GM12878 (cell line): ENCODE results near the gene DNAJA2. TPM values are rescaled to one million over a fixed set of nuclear protein-coding genes. Genes with fewer than 3 reads are reported as not detected.

ENCODE experiments used
- ATAC-seq: fragments of 200-7000 bp; cut with Tn5 transposase; 3 replicates; pipeline ENCODE4 v1.9.1; 2020; ENCODE audit warnings: mild to moderate bottlenecking, moderate library complexity
- BruUV-seq: library from RNA; stranded (reverse); fragments of 400-500 nt; replicated peaks from 2 replicates; lab custom pipeline; 2021; lab: Mats Ljungman, UMichigan
- CTCF ChIA-PET: fragments of 300-600 bp; sonication (Branson Sonifier 250); formaldehyde crosslinking; extraction: SDS; loops from one replicate; lab custom pipeline; 2021; ENCODE audit warnings: inconsistent platforms; lab: Yijun Ruan, JAX
- POLR2A ChIA-PET: fragments of 350-600 bp; formaldehyde crosslinking; extraction: SDS; loops from one replicate; lab custom pipeline; 2021; ENCODE audit warnings: inconsistent platforms; lab: Charles Lee
- RAD21 ChIA-PET: fragments of 300-600 bp; sonication (Branson Sonifier 250); formaldehyde crosslinking; loops from one replicate; lab custom pipeline; 2023; ENCODE audit warnings: antibody characterized with exemption; ENCODE audit not compliant: unreplicated experiment; lab: Charles Lee
- SMC1A ChIA-PET: fragments of 300-600 bp; sonication (Branson Sonifier 250); formaldehyde crosslinking; loops from one replicate; lab custom pipeline; 2023; ENCODE audit not compliant: unreplicated experiment, uncharacterized antibody; lab: Charles Lee
- DNase-seq: peaks from one replicate; pipeline ENCODE4 v3.0.0-alpha.2; 2011; ENCODE audit warnings: low read depth, low spot score
- FAIRE-seq: peaks from 3 replicates; lab custom pipeline; 2011; peaks lifted over from hg19 to GRCh38; lab: Jason Lieb, UNC
- H2AFZ ChIP-seq: 2 replicates; pipeline ENCODE4 v1.6.0; 2011; ENCODE audit warnings: low read depth, low read length, control low read depth; ENCODE audit not compliant: control insufficient read depth
- H3K27ac ChIP-seq: 2 replicates; pipeline ENCODE4 v1.5.1; 2011; ENCODE audit warnings: control low read depth; ENCODE audit not compliant: control insufficient read depth, insufficient read depth
- H3K27me3 ChIP-seq, 2 experiments: replicated peaks in 1 of 2; 2 replicates each; pipeline versions ENCODE4 v1.6.0 to v1.6.1; 2011; ENCODE audit warnings: low read length in 1 of 2; ENCODE audit not compliant: control insufficient read depth in 2 of 2, insufficient read depth in 2 of 2
- H3K36me3 ChIP-seq, 2 experiments: 2 replicates each; pipeline ENCODE4 v1.5.1; 2011; ENCODE audit warnings: low read length in 1 of 2; ENCODE audit not compliant: control insufficient read depth in 2 of 2, insufficient read depth in 2 of 2
- H3K4me1 ChIP-seq: 2 replicates; pipeline ENCODE4 v1.6.1; 2011; ENCODE audit warnings: mild to moderate bottlenecking, low read length, moderate library complexity, mixed read lengths; ENCODE audit not compliant: control insufficient read depth, insufficient read depth
- H3K4me2 ChIP-seq: 2 replicates; pipeline ENCODE4 v1.6.0; 2011; ENCODE audit warnings: control low read depth; ENCODE audit not compliant: control insufficient read depth, insufficient read depth
- H3K4me3 ChIP-seq: fragments of 200-600 bp; sonication (generic); 2 replicates; pipeline ENCODE4 v1.5.1; 2016
- H3K79me2 ChIP-seq: 2 replicates; pipeline ENCODE4 v1.6.0; 2011; ENCODE audit warnings: low read length; ENCODE audit not compliant: control insufficient read depth, insufficient read depth
- H3K9ac ChIP-seq: 2 replicates; pipeline ENCODE4 v1.8.0; 2011; ENCODE audit warnings: low read length, control low read depth, mixed read lengths; ENCODE audit not compliant: control insufficient read depth, insufficient read depth
- H3K9me3 ChIP-seq: replicated peaks from 3 replicates; pipeline ENCODE4 v1.5.1; 2011; ENCODE audit warnings: mild to moderate bottlenecking, low read length; ENCODE audit not compliant: control insufficient read depth, insufficient read depth
- H4K20me1 ChIP-seq: 2 replicates; pipeline ENCODE4 v1.6.0; 2011; ENCODE audit not compliant: control insufficient read depth, insufficient read depth
- CEBPB ChIP-seq, 2 experiments: fragments of 150-350 bp in 1 of 2; IDR thresholded peaks; 2 replicates each; pipeline ENCODE4 v1.6.1; 2012 to 2014; ENCODE audit warnings: low read depth in 2 of 2, low read length in 2 of 2, borderline replicate concordance in 1 of 2, inconsistent platforms in 1 of 2
- CREB1 ChIP-seq: IDR thresholded peaks from 2 replicates; pipeline ENCODE4 v1.6.1; 2012; ENCODE audit warnings: low read depth, mild to moderate bottlenecking, inconsistent platforms
- EGR1 ChIP-seq, 2 experiments: IDR thresholded peaks; 1 replicate in 1 of 2; 2 replicates in 1 of 2; pipeline ENCODE4 v1.6.1; 2011 to 2012; ENCODE audit warnings: low read depth in 2 of 2, low read length in 2 of 2, borderline replicate concordance in 1 of 2, mild to moderate bottlenecking in 1 of 2, moderate library complexity in 1 of 2
- FOS ChIP-seq: IDR thresholded peaks from 3 replicates; pipeline ENCODE4 v1.6.1; 2011; ENCODE audit warnings: borderline replicate concordance; ENCODE audit not compliant: insufficient read length; ENCODE audit errors: extremely low read depth
- HDAC2 ChIP-seq: fragments of 200-600 bp; sonication (generic); IDR thresholded peaks from 2 replicates; pipeline ENCODE4 v1.6.1; 2017
- JUND ChIP-seq: IDR thresholded peaks from 2 replicates; pipeline ENCODE4 v1.6.1; 2012; ENCODE audit warnings: low read depth, mild to moderate bottlenecking, low read length, improper control_type of control experiment, moderate library complexity
- LARP7 ChIP-seq: fragments of 450-650 bp; IDR thresholded peaks from 2 replicates; pipeline ENCODE4 v1.6.1; 2017; ENCODE audit warnings: mild to moderate bottlenecking
- NFIC ChIP-seq: IDR thresholded peaks from 2 replicates; pipeline ENCODE4 v1.6.1; 2012; ENCODE audit warnings: low read depth, mild to moderate bottlenecking, inconsistent platforms, low read length, moderate library complexity
- STAT3 ChIP-seq: IDR thresholded peaks from 2 replicates; pipeline ENCODE4 v1.6.1; 2011; ENCODE audit warnings: low read depth, low read length, improper control_type of control experiment
- WGBS: methylation state at CpG from one replicate; pipeline ENCODE4 v1.1.6; 2016; ENCODE audit warnings: low lambda C conversion rate; ENCODE audit not compliant: insufficient replicate concordance, insufficient coverage; ENCODE audit errors: missing lambda C conversion rate; 5-methylcytosine and 5-hydroxymethylcytosine counted together
- in situ Hi-C: fragments of 300-500 bp; cut with MboI; formaldehyde crosslinking; loops from 9 replicates; pipeline ENCODE4 v1.14.3; 2018; ENCODE audit warnings: mixed read lengths
- intact Hi-C: fragments of 100-400 bp; cut with micrococcal nuclease; formaldehyde crosslinking; loops from one replicate; pipeline ENCODE4 v1.14.2; 2022; ENCODE audit not compliant: unreplicated experiment
- polyA plus RNA-seq, 11 experiments: library from polyadenylated mRNA; depleted of rRNA in 4 of 11; unstranded in 6 of 11; stranded (reverse) in 5 of 11; fragments of >200 nt; fragmentation: Nextera tagmentation in 4 of 11; fragmentation: Illumina TruSeq in 1 of 11; extraction: Ambion mirVana in 4 of 11; extraction: Trizol in 1 of 11; gene quantifications; 1 replicate in 1 of 11; 2 replicates in 10 of 11; pipeline versions ENCODE4 v1.2.1 to v1.2.3, GENCODE V29; 2011 to 2016; ENCODE audit warnings: inconsistent platforms in 2 of 11, missing spikeins in 2 of 11, low read depth in 1 of 11
- total RNA-seq, 4 experiments: library from RNA; depleted of rRNA in 3 of 4; stranded (reverse); fragments of >200 nt in 3 of 4; fragmentation: Illumina TruSeq in 1 of 4; extraction: Trizol in 1 of 4; gene quantifications; 2 replicates each; pipeline versions ENCODE4 v1.2.1 to v1.2.3, GENCODE V29; 2013 to 2021
- TF ChIP-seq, protein P1 (sequence below): IDR thresholded peaks from 2 replicates; pipeline ENCODE4 v1.6.1; 2011; ENCODE audit warnings: mild to moderate bottlenecking, low read depth, low read length, moderate library complexity; ENCODE audit not compliant: insufficient replicate concordance
- TF ChIP-seq, protein P2 (sequence below): fragments of 450-650 bp; IDR thresholded peaks from 2 replicates; pipeline ENCODE4 v1.6.1; 2018; ENCODE audit warnings: borderline replicate concordance, mild to moderate bottlenecking; ENCODE audit not compliant: partially characterized antibody
- TF ChIP-seq, protein P3 (sequence below): fragments of 450-650 bp; IDR thresholded peaks from 2 replicates; pipeline ENCODE4 v1.6.1; 2017; ENCODE audit warnings: mild to moderate bottlenecking, moderate library complexity
- TF ChIP-seq, protein P4 (sequence below), 3 experiments: IDR thresholded peaks in 2 of 3; conservative IDR thresholded peaks in 1 of 3; 2 replicates each; pipeline ENCODE4 v1.5.1; 2011; ENCODE audit warnings: low read depth in 3 of 3, low read length in 3 of 3, mild to moderate bottlenecking in 3 of 3, control low read depth in 2 of 3, moderate library complexity in 2 of 3, inconsistent platforms in 1 of 3, mixed read lengths in 1 of 3; ENCODE audit not compliant: control insufficient read depth in 2 of 3, insufficient read depth in 1 of 3; ENCODE audit errors: extremely low read depth in 1 of 3

Gene DNAJA2
- total and polyA plus RNA-seq, 10 of the 15 experiments (the other 5 are each of a cell fraction or from before 2014, with no cell fraction given), result 26.2 to 96.4 (median 58.1) TPM

DNA sequence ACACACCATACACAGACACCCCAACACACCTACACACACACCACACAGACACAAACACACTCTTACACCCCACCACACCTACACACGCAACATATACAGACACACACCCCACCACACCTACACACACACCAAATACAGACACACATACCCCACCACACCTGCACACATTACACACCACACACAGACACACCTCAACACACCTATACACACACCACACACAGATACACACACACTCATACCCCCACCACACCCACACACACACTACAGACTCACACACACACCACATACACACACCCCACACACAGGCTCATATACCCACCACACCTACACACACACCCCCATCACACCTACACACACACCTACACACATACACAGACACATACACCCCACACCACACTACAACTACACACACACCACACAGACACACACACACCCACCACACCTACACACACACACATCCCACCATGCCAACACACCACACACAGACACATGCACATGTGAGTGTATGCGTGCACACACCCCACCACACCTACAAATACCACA is 57.9 kb downstream of the DNAJA2 start:
- intact Hi-C loops (no loop called here), in situ Hi-C loops (no loop called here)
- peak; percentile 7 for FAIRE-seq
- ChIA-PET SMC1A (no interaction called here), CTCF (interaction anchor here (5.5 kb wide), 1 partner anchor 62 kb away, joined by 65 read pairs; no protein-coding TSS in a partner anchor), POLR2A (no interaction called here), RAD21 (no interaction called here)
- H3K9me3 ChIP-seq, result no peaks in the 10 kb centered on the region
- H3K27me3 ChIP-seq, result no peaks in the 10 kb centered on the region
- ATAC-seq, result no peak
- H3K36me3 ChIP-seq, result peaks cover 0 to 3% of the 10 kb centered on the region in 2 experiments; a peak in 2 of 4 replicates
- peaks cover 28% of the 10 kb centered on the region for H3K4me1 ChIP-seq
- no peak overlapping the region for H2AFZ ChIP-seq
- H3K79me2 ChIP-seq, result no peaks in the 10 kb centered on the region
- no TSS peak for BruUV-seq
- no peak for DNase-seq
- no peaks in the 10 kb centered on the region for H4K20me1 ChIP-seq
- 69% methylated on average over 2 of the region's 2 CpGs for WGBS
- no peak overlapping the region for H3K4me3 ChIP-seq
- no peak overlapping the region for H3K27ac ChIP-seq
- no peak overlapping the region for H3K9ac ChIP-seq
- no peak overlapping the region for H3K4me2 ChIP-seq
- TF ChIP-seq, protein P1, sequence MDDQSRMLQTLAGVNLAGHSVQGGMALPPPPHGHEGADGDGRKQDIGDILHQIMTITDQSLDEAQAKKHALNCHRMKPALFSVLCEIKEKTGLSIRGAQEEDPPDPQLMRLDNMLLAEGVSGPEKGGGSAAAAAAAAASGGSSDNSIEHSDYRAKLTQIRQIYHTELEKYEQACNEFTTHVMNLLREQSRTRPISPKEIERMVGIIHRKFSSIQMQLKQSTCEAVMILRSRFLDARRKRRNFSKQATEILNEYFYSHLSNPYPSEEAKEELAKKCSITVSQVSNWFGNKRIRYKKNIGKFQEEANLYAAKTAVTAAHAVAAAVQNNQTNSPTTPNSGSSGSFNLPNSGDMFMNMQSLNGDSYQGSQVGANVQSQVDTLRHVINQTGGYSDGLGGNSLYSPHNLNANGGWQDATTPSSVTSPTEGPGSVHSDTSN, result no peak
- TF ChIP-seq HDAC2, result no peak
- TF ChIP-seq EGR1 (IDR thresholded peaks at IDR 0.05; ENCODE audit: borderline replicate concordance in 1 of 2, low read depth in 2 of 2, low read length in 2 of 2), result no peak
- TF ChIP-seq, protein P2, sequence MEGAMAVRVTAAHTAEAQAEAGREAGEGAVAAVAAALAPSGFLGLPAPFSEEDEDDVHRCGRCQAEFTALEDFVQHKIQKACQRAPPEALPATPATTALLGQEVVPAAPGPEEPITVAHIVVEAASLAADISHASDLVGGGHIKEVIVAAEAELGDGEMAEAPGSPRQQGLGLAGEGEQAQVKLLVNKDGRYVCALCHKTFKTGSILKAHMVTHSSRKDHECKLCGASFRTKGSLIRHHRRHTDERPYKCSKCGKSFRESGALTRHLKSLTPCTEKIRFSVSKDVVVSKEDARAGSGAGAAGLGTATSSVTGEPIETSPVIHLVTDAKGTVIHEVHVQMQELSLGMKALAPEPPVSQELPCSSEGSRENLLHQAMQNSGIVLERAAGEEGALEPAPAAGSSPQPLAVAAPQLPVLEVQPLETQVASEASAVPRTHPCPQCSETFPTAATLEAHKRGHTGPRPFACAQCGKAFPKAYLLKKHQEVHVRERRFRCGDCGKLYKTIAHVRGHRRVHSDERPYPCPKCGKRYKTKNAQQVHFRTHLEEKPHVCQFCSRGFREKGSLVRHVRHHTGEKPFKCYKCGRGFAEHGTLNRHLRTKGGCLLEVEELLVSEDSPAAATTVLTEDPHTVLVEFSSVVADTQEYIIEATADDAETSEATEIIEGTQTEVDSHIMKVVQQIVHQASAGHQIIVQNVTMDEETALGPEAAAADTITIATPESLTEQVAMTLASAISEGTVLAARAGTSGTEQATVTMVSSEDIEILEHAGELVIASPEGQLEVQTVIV, result no peak
- TF ChIP-seq NFIC, result no peak
- TF ChIP-seq, protein P3, sequence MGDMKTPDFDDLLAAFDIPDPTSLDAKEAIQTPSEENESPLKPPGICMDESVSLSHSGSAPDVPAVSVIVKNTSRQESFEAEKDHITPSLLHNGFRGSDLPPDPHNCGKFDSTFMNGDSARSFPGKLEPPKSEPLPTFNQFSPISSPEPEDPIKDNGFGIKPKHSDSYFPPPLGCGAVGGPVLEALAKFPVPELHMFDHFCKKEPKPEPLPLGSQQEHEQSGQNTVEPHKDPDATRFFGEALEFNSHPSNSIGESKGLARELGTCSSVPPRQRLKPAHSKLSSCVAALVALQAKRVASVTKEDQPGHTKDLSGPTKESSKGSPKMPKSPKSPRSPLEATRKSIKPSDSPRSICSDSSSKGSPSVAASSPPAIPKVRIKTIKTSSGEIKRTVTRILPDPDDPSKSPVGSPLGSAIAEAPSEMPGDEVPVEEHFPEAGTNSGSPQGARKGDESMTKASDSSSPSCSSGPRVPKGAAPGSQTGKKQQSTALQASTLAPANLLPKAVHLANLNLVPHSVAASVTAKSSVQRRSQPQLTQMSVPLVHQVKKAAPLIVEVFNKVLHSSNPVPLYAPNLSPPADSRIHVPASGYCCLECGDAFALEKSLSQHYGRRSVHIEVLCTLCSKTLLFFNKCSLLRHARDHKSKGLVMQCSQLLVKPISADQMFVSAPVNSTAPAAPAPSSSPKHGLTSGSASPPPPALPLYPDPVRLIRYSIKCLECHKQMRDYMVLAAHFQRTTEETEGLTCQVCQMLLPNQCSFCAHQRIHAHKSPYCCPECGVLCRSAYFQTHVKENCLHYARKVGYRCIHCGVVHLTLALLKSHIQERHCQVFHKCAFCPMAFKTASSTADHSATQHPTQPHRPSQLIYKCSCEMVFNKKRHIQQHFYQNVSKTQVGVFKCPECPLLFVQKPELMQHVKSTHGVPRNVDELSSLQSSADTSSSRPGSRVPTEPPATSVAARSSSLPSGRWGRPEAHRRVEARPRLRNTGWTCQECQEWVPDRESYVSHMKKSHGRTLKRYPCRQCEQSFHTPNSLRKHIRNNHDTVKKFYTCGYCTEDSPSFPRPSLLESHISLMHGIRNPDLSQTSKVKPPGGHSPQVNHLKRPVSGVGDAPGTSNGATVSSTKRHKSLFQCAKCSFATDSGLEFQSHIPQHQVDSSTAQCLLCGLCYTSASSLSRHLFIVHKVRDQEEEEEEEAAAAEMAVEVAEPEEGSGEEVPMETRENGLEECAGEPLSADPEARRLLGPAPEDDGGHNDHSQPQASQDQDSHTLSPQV, result no peak
- no peak for TF ChIP-seq STAT3
- TF ChIP-seq CREB1, result no peak
- TF ChIP-seq, protein P4, sequence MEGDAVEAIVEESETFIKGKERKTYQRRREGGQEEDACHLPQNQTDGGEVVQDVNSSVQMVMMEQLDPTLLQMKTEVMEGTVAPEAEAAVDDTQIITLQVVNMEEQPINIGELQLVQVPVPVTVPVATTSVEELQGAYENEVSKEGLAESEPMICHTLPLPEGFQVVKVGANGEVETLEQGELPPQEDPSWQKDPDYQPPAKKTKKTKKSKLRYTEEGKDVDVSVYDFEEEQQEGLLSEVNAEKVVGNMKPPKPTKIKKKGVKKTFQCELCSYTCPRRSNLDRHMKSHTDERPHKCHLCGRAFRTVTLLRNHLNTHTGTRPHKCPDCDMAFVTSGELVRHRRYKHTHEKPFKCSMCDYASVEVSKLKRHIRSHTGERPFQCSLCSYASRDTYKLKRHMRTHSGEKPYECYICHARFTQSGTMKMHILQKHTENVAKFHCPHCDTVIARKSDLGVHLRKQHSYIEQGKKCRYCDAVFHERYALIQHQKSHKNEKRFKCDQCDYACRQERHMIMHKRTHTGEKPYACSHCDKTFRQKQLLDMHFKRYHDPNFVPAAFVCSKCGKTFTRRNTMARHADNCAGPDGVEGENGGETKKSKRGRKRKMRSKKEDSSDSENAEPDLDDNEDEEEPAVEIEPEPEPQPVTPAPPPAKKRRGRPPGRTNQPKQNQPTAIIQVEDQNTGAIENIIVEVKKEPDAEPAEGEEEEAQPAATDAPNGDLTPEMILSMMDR (IDR thresholded peaks at IDR 0.05 in 2 of 3, conservative IDR thresholded peaks at IDR 0.05 in 1 of 3; ENCODE audit: control insufficient read depth in 2 of 3, extremely low read depth in 1 of 3, insufficient read depth in 1 of 3, low read depth in 3 of 3, low read length in 3 of 3), result no peak
- TF ChIP-seq LARP7, result no peak
- TF ChIP-seq CEBPB (IDR thresholded peaks at IDR 0.05; ENCODE audit: borderline replicate concordance in 1 of 2, low read depth in 2 of 2, low read length in 2 of 2), result no peak
- TF ChIP-seq FOS, result no peak
- TF ChIP-seq JUND, result no peak
